GM19025 (cell line): ENCODE measurements around the gene TCF4.

Experiments used
- ATAC-seq: cut with Tn5 transposase; IDR thresholded peaks from one replicate; pipeline ENCODE4 v1.9.1; 2021; ENCODE audit warnings: mild to moderate bottlenecking, low read depth, moderate library complexity; ENCODE audit not compliant: unreplicated experiment

TCF4 gene

GRCh38 chr18:55338978-55339650 lies 248.9 kb downstream of the TCF4 start:
- ATAC-seq, result no peak

GRCh38 chr18:55337908-55338521 lies 250.0 kb downstream of the TCF4 start:
- ATAC-seq, result no peak

- ATAC-seq, result no peak
Observed at GRCh38 chr18:55337138-55337537, 250.9 kb downstream of the TCF4 start.

GRCh38 chr18:55336438-55337100 lies 251.4 kb downstream of the TCF4 start:
- no peak for ATAC-seq

- ATAC-seq, result no peak
Observed at GRCh38 chr18:55334875-55335274, 253.1 kb downstream of the TCF4 start.

GRCh38 chr18:55331301-55331700 lies 256.7 kb downstream of the TCF4 start:
- no peak for ATAC-seq

- ATAC-seq, result no peak
Observed at GRCh38 chr18:55328301-55328700, 259.7 kb downstream of the TCF4 start.

- ATAC-seq, result no peak
Observed at GRCh38 chr18:55327454-55327853, 260.5 kb downstream of the TCF4 start.

- ATAC-seq, result no peak
Observed at GRCh38 chr18:55326134-55326533, 261.9 kb downstream of the TCF4 start.

GRCh38 chr18:55324166-55324565 lies 263.8 kb downstream of the TCF4 start:
- no peak for ATAC-seq

GRCh38 chr18:55323051-55323994 lies 264.7 kb downstream of the TCF4 start:
- no peak for ATAC-seq

GRCh38 chr18:55322178-55322735 lies 265.7 kb downstream of the TCF4 start:
- peak; percentile 66 for ATAC-seq

GRCh38 chr18:55321265-55322177 lies 266.5 kb downstream of the TCF4 start:
- peak; percentile 59 for ATAC-seq

GRCh38 chr18:55320424-55321264 lies 267.3 kb downstream of the TCF4 start:
- ATAC-seq, result no peak

- ATAC-seq, result no peak
Observed at GRCh38 chr18:55319459-55320193, 268.4 kb downstream of the TCF4 start.

- no peak for ATAC-seq
Observed at GRCh38 chr18:55318951-55319441, 269.0 kb downstream of the TCF4 start.

GRCh38 chr18:55317864-55318263 lies 270.1 kb downstream of the TCF4 start:
- ATAC-seq, result no peak

GRCh38 chr18:55317324-55317723 lies 270.7 kb downstream of the TCF4 start:
- ATAC-seq, result no peak
